Measurements from ENCODE around the gene MORN4.
"Not testable (repeated sequence)": the region's sequence is repeated elsewhere in the genome, so short reads cannot be mapped to it uniquely, and the experiment has no call there.

Gene MORN4

DNA sequence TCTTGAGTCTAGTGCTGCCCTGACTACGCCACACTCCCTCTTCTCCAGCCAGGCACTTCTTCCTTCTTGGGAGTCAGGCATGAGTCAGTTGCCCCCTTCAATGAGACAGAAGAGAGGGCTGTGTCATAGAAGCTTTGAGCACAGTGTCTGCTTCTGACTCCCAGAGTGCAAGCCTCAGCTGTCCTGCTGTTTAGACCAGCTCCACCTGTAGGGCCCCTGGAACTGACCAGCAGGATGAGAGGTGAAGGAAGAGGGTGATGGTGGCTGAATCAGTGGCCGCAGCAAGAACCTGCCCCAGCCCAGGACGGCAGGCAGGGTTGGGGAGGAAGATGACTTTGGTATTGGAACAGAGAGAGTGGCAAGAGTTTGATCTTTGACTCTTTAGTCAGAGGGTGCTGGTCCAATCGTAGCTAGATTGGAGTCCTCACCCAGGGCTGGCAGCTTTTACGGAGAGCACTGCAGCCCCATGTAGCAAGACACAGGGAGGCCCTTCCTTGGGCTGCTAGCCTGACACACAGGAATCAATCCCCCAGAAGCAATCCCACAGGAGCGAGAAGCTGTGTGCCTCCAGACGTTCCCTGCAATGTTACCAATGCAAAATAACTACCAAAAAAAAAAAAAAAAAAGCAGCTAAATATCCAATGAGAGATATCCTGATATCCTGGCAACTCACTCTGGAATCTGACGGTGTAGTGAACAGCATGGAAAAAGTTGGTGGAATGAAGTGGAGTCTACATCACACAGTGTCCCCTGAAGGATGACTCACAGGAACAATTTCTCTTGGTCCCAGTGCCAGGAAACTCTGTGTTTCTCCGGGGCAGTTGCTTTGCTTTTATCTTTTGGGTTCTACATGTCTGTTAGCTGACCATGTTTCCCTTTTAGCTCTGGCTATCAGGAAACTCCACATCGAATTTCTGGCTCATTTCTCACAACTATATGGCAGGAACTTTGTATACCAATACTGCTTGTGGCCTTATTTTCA lies 36.9 kb downstream of the MORN4 start:
- DNase-seq = no peak

DNA sequence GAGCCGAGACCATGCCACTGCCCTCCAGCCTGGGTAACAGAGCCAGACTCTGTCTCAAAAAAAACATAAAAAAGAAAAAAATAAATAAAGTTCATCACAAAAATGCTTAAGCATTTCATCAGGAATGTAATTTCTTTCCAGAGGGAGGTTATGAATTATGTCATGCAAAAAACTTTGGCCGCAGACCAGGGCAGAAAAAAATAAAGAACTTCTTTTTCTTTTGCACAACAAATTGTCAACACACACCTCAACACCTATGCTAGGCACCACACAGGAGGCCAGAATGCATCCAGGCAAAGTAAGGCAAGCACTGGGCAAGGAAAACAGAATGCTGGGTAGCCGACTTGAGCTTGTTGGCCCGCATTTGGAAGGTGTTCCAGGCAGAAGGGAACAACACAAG lies 39.9 kb downstream of the MORN4 start:
- DNase-seq = no peak

DNA sequence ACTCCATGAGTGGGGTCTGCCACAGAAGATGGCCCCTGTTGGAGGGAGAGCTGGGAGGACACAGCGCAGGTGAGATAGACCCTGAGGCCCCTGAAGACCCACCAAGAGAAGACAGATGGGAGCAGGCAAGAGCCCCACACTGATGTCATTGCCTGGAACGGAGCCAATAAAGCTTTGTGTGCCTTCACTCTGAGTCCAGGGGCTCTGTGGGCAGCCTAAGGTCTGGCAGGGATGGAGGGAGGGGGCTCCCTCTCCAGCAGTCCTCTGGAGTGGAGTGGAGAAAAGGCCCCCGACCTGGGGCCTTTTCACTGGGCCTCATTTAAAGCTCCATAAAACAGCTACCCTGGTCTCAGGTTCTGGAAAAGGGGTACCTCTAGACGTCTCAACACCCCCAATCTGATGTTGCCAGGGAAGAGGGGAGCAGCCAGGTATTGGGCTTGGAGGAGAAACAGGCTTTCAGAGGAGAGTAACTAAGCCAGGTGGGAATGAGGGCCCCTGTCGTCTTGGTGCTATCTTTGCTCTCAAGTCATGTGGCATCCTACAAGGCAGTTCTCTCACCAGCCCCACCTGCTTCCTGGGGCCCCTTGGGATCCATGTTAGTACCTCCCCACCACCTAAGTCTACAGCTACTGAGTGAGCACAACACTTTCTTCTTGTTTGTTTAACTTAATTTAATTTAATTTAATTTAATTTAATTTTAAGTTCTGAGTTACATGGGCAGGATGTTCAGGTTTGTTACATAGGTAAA lies 42.4 kb downstream of the MORN4 start:
- no peak for DNase-seq

DNA sequence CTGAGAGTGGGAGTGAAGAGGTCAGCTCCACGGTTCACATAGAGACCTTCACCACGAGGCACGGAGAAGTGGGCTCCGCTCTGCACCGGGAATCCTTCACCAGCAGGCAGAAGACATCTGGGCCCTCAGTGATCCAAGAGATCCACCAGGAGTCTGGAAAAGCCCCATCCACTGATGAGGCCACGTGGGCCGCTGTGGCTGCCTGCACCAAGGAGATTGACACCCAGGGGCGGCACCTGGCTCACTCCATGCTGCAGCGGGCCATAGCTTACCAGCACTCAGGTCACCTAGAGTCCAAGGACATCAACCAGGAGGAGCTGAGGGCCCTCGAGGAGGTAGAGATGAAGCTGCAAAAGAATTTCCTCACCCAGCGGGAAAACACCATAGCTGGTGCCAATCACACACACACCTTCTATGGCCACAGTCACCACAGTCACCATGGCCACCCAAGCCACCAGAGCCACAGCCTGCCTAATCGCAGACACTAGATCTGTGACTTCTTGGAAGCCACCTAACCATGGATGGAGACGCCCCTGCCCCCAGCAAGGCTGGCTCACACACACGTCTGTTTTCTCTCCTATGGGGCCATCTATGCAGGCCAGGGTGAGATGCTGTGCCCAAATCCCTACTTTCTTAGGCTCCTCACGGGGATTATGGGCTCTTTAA lies 43.1 kb downstream of the MORN4 start:
- no peak for DNase-seq

DNA sequence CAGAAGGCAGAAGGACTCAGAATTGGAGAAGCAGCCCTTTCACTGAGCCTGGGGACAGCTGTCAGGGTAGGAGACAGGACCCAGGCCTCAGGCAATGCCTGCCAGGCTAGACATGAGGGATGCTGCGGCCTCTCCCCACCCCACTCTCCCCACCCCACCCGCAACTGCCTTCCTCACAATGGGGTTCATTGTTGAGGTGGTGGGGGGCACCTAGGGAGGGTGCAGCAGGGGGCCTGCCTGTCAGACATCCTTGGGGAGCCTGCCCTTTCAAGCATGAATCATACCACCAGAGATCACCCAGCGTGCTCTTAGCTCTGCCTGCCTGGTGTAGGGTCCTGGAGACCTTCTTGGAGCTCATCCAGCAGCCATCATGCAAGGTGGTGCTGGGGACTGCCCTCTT lies 43.8 kb downstream of the MORN4 start, which contains the start of gene C10orf62:
TSS of gene C10orf62 (plus strand) at position 243 of the 400 bp plus-strand sequence. CDS start 177 bp downstream, outside the sequence.
- no peak for DNase-seq

DNA sequence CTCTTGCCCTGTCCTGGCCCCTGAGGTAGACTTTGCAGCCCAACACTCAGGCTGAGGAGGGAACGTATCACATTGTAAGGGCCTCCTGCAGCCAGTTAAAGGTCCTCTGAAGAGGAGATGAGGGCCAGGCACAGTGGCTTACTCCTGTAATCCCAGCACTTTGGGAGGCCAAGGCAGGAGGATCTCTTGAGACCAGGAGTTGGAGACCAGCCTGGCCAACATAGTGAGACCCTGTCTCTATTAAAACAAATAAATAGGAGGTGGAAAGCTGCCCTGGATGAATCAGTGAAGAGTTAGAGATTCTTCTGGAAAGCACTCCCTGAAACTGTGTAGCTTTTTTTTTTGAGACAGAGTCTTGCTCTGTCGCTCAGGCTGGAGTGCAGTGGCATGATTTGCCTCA lies 46.1 kb downstream of the MORN4 start:
- DNase-seq = no peak

DNA sequence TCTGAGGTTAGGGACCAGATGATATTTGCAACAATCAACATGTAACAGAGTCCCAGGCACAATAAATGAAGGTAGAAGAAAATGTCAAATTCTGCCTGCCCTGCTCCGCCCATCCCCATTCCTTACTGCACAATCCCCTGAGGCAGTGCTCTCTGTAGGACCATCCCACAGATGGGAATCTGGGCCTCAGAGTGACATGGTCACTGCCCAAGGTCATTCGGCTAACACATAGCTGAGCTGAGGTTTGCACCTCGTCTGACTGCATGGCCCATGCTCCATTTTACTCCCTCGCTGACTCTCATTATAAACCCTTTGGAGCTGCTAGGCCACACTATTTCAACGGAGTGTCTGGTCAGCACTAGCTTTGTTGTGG lies 47.9 kb downstream of the MORN4 start:
- DNase-seq = no peak

DNA sequence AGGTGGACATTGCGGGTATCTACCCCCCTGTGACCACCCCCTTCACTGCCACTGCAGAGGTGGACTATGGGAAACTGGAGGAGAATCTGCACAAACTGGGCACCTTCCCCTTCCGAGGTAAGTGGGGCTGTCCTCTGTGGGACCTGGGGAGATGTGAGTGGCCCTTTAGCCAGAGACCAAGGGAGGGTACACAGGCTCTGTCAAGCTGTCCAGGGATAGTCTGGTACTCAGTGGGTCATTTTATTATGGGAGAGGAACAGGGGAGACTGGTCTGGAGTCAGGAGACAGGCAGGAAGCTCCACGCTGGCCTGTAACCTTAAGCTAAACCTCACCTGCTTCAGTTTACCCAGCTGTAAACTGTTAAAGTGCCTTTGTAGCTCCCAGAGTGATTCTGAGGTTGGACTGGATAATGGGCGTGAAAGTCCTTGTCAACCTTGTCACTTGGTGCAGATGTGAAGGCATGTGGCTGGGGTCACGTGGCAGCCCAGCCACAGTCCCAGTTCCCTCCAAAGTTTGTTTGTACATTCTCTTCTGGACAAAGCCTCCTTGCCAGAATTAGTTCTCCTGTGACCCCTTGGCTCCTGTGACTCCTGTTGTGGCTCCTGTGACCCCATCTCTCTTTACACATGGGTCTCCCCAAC lies 48.4 kb downstream of the MORN4 start:
- DNase-seq = no peak

DNA sequence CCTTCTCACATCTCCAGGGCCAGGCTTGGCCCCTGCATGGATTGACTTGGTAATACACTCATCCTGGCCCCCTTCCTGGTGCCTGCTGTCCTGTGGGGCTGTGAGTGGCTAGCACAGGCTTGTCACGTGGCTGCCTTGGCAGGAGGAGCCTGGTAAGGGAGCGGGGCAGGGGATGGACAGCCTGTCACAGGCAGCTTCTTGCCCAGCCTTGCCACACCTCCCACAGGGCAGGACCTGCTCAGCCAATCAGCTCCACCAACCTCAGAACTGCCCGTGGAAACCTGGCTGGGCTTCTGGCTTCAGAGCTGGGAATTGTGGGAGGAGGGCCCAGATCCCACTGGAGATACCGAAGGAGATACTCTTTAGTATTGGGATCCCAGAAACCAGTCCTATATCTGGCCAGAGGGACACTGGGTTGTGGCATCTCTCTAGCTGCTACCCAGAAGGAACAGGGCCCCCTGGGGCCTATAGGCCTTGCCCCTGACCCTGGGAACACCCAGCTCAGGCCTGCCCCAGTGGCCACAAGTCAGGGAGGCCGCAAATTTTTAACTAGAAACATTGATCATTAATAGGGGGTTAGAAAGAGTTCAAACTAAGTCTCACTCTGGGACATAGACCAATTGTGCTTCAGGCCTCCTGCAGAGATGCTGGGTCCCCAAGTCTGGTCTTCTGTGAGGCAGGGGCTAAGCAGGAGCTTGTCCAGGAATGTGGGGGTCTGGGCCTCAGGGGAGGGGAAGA lies 49.1 kb downstream of the MORN4 start, which contains the start of gene HOGA1:
TSS of gene HOGA1 (plus strand) at position 330 of the 738 bp plus-strand sequence. CDS start at position 645, 315 bp downstream.
- peak; percentile 68 for DNase-seq

DNA sequence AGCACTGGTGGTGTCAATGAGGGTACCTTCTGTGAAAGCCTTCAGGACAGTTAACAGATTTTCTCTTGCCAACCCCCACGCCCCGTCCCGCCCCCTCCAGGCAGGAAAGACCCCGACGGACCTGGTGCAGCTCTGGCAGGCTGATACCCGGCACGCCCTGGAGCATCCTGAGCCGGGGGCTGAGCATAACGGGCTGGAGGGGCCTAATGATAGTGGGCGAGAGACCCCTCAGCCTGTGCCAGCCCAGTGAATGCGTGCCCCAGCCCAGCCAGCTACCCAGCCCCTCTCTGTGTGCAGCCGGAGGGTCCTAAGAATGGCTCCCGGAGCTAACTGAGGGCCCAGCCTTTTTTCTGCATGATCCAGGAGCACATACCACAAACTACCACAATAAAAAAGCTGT lies 49.8 kb downstream of the MORN4 start:
- no peak for DNase-seq

DNA sequence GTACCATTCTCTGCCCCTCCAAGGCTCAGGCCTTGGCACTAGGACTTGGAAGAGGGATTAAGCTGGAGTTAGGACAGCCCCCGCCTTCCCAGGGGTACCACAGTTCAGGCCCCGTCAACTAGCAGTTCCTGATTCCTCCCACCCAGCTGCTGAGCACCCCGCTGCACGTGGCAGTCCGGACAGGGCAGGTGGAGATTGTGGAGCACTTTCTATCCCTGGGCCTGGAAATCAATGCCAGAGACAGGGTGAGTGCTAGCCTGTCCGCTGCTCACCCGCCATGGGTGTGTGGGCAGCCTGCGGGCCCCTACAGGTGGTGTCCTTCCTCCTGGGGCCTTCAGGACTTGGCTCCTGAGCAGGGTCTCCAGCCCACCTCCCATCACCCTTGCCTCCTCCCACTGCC lies 51.1 kb downstream of the MORN4 start:
- DNase-seq = no peak

DNA sequence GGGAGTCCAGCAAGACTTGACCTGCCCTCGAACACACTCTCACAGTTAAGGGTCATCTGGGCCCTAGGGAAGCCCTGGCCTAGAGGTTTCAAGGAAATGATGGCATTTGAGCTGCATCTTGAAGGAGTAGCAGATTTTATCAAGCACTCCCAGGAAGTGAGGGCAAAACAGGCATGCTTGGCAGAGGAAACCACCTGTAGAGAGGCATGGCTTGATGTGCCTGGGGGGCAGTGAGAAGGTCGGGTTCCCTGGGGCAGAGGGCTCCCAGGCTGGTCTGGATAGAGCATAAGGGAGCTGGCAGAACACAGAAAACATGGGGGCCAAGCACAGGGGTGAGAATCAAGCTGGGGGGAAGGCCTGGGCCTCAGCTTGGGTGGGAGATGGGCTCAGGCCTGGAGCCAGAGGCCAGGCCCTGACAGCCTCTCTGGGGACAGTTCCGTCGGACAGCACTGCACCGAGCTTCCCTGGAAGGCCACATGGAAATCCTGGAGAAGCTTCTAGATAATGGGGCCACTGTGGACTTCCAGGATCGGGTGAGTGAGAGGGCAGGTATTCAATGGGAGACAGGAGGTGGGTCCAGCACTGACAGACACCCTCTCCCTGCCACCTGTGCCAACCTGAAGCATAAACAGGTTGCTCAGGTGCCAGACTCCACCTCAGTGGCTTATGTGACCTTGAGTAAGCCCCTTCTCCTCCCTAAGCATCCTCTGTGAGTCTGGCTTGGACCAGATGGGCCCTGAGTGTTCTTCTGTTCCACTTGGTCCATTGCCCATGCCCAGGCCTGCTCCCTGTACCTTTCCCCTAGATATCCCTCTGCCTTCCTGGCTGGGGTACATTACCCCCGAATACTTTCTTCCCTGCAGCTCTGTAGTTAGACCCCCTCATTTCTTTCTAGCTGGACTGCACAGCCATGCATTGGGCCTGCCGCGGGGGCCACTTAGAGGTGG lies 52.6 kb downstream of the MORN4 start:
- DNase-seq = no peak

DNA sequence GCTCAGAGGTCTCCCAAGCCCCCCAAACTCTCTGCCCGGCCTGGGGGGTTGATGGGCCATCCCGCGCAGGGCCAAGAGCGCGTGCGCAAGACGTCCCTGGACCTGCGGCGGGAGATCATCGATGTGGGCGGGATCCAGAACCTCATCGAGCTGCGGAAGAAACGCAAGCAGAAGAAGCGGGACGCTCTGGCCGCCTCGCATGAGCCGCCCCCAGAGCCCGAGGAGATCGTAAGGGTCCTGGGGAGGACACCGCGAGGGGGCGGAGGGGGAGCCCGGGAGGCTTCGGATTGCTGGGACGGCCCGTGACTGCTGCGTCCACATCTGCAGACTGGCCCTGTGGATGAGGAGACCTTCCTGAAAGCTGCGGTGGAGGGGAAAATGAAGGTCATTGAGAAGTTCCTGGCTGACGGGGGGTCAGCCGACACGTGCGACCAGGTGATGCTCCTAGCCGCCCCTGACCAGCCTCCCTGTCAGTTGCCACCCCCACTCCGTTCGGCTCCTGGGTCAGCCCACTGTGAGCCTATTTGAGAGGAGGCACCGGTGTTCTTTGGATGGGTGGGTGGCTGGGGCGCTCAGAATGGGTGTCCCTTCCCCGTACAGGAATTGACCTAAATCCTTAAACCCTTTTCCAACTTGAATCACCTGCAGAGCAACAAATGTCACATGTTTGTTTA lies 55.0 kb downstream of the MORN4 start:
- no peak for DNase-seq

DNA sequence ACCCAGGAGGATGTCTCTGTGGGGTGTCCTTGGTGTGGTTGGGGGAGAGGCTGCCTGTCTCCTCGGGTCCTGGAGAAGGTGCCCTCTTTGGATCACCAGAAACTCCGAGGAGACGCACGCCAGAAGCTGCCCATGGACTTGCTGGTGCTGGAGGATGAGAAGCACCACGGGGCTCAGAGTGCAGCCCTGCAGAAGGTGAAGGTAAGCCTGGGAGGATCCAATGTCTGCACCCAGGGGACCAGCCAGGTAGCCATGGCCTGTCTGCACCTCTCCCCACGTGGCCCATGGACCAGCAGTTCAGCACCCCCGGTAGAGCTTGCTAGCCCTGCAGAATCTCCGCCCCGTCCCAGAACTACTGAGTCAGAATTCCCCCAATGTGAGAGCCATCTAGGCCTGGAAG lies 55.6 kb downstream of the MORN4 start:
- DNase-seq = no peak

DNA sequence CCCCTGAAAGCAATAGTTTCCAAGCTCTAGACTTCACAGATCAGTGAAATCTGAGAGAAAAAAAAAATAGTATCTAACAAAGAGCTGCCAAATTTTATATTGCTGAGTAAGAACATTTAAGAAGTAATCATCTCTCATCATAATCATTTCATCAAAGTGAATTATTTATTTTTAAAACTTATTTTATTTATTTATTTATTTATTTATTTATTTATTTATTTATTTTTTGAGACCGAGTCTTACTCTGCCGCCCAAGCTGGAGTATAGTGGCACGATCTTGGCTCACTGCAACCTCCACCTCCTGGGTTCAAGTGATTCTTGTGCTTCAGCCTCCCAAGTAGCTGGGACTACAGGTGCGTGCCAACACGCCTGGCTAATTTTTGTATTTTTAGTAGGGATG lies 56.8 kb downstream of the MORN4 start:
- DNase-seq = not testable (repeated sequence)

DNA sequence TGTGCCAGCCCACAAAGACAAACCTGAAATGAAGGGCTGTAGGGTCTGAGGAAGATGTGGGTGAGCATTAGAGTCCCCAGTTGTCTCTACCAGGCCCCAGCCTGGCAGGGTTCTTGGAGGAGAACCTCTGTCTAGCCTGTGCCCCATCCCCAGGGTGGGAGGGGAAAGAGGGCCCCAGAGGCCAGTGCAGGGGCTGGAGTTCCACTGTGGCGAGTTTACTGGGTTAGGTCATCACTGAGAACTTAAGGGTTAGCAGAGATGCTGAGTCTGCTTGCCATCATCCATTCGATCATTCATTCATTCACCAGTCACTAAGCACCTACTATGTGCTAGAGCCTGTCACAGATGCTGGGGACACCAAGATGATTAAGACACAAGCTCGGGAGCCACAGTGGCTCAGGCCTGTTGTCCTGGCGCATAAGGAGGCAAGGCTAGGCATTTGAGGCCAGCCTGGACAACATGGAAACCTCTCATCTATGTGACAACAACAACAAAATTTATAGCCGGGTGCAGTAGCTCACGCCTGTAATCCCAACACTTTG lies 58.1 kb downstream of the MORN4 start:
- no peak for DNase-seq

DNA sequence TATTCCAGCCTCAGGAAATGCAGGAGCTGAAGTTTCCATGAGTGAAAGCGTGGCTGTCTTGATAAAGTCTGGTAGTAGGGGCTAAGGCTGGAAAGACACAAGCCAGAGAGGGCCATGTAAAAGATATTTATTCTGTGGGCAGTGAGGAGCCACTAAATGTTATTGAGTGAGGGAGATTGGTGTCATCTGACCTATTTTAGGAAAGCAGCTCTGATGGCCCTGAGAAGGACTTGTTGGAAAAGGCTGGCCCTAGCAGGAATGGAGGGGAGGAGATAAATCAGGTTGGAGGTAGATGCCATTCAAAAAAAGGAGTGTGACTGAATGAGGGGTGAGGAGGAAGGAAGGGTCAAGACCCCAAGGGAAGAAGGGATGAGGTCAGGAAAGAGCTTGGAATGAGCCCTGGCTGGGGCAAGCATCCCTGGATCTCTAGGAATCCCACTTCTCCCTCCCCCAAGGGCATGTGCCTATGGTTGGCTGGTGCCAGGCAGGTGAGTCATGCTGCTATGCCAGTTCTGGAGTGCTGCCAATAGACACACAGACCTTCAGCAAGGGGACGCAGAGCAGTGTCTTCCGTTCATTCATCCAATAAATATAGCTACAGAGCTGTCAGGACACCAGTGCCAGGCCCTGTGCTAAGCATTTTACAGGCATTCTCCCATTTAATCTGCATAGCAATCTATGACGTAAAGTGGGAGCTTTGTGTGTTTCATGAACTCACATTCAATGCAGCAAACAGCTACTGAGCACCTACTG lies 58.8 kb downstream of the MORN4 start:
- peak; percentile 21 for DNase-seq

DNA sequence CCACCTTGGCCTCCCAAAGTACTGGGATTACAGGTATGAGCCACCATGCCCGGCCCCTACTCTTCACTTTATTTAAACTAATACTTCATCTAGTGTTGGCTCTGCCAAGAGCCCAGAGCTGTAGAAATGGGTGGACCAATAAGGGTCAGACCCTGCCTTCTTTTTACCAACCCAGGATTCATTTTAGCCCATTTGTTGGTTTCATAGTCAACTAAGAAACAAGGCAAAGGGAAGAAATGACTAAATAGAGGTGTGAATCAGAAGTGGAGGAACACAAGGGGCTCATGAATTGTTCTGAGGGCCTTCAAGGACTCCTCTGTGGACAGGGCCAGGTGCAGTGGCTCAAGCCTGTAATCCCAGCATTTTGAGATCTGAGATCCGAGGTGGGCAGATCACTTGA lies 59.6 kb downstream of the MORN4 start:
- DNase-seq = no peak

DNA sequence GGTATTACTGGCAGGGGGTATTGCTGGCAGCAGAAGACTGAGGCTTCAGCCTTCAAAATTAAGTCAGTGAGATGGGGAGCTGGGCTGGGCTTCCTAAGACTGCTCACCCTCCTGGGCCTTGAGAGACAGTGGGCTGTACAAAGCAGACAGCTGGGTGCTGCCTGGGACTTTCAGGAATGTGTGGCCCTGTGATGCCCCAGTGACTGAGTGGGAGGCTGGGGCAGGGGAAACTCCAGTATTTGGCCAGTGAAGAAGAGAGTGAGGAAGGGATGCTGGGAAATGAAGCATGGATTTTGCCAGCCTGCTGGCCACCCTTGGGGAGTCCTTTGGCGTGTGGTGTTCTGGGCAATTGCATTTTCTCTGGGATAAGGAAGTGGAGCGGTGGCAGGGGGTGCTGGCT lies 60.3 kb downstream of the MORN4 start:
- DNase-seq = no peak

Measured in NCI-H446 treated with DMSO at 0.1 percent for 48 hours (cell line).